GM12878 (cell line): ENCODE measurements around the gene C11orf91. TPM values are rescaled to one million over a fixed set of nuclear protein-coding genes. Genes with fewer than 3 reads are reported as not detected.

Source experiments
- CBX3 ChIP-seq: fragments of 200-600 bp; sonication (generic); IDR thresholded peaks from 2 replicates; pipeline ENCODE4 v1.6.1; 2016; ENCODE audit warnings: low read depth, borderline replicate concordance
- DPF2 ChIP-seq: fragments of 450-650 bp; IDR thresholded peaks from 2 replicates; pipeline ENCODE4 v1.6.1; 2017; ENCODE audit warnings: mild to moderate bottlenecking
- HDAC2 ChIP-seq: fragments of 200-600 bp; sonication (generic); IDR thresholded peaks from 2 replicates; pipeline ENCODE4 v1.6.1; 2017
- LARP7 ChIP-seq: fragments of 450-650 bp; IDR thresholded peaks from 2 replicates; pipeline ENCODE4 v1.6.1; 2017; ENCODE audit warnings: mild to moderate bottlenecking
- NFYB ChIP-seq: IDR thresholded peaks from 2 replicates; pipeline ENCODE4 v1.6.1; 2011; ENCODE audit warnings: low read depth, mild to moderate bottlenecking, low read length, improper control_type of control experiment, moderate library complexity; ENCODE audit not compliant: insufficient read depth
- PAX5 ChIP-seq: IDR thresholded peaks from 2 replicates; pipeline ENCODE4 v1.6.1; 2011; ENCODE audit warnings: low read depth, low read length, borderline replicate concordance
- PML ChIP-seq: IDR thresholded peaks from 2 replicates; pipeline ENCODE4 v1.6.1; 2012; ENCODE audit warnings: low read length, inconsistent platforms
- POLR2AphosphoS5 ChIP-seq: IDR thresholded peaks from 2 replicates; pipeline ENCODE4 v1.6.1; 2011; ENCODE audit warnings: mild to moderate bottlenecking, low read length, inconsistent platforms
- RFX5 ChIP-seq: IDR thresholded peaks from 2 replicates; pipeline ENCODE4 v1.6.1; 2011; ENCODE audit warnings: low read depth, low read length, improper control_type of control experiment
- STAT3 ChIP-seq: IDR thresholded peaks from 2 replicates; pipeline ENCODE4 v1.6.1; 2011; ENCODE audit warnings: low read depth, low read length, improper control_type of control experiment
- SUPT20H ChIP-seq: IDR thresholded peaks from 2 replicates; pipeline ENCODE4 v1.6.1; 2011; ENCODE audit warnings: low read depth, mild to moderate bottlenecking, low read length, moderate library complexity, borderline replicate concordance; ENCODE audit not compliant: control insufficient read depth
- SUZ12 ChIP-seq: fragments of 200-600 bp; sonication (generic); IDR thresholded peaks from one replicate; pipeline ENCODE4 v1.6.1; 2018; ENCODE audit warnings: antibody characterized with exemption, mild to moderate bottlenecking; ENCODE audit not compliant: unreplicated experiment
- polyA plus RNA-seq, 11 experiments: library from polyadenylated mRNA; depleted of rRNA in 4 of 11; unstranded in 6 of 11; stranded (reverse) in 5 of 11; fragments of >200 nt; fragmentation: Nextera tagmentation in 4 of 11; fragmentation: Illumina TruSeq in 1 of 11; extraction: Ambion mirVana in 4 of 11; extraction: Trizol in 1 of 11; gene quantifications; 1 replicate in 1 of 11; 2 replicates in 10 of 11; pipeline versions ENCODE4 v1.2.1 to v1.2.3, GENCODE V29; 2011 to 2016; ENCODE audit warnings: inconsistent platforms in 2 of 11, missing spikeins in 2 of 11, low read depth in 1 of 11
- total RNA-seq, 4 experiments: library from RNA; depleted of rRNA in 3 of 4; stranded (reverse); fragments of >200 nt in 3 of 4; fragmentation: Illumina TruSeq in 1 of 4; extraction: Trizol in 1 of 4; gene quantifications; 2 replicates each; pipeline versions ENCODE4 v1.2.1 to v1.2.3, GENCODE V29; 2013 to 2021
- TF ChIP-seq, protein P1 (sequence below), 3 experiments: IDR thresholded peaks in 2 of 3; conservative IDR thresholded peaks in 1 of 3; 2 replicates each; pipeline ENCODE4 v1.5.1; 2011; ENCODE audit warnings: low read depth in 3 of 3, low read length in 3 of 3, mild to moderate bottlenecking in 3 of 3, control low read depth in 2 of 3, moderate library complexity in 2 of 3, inconsistent platforms in 1 of 3, mixed read lengths in 1 of 3; ENCODE audit not compliant: control insufficient read depth in 2 of 3, insufficient read depth in 1 of 3; ENCODE audit errors: extremely low read depth in 1 of 3
- TF ChIP-seq, protein P2 (sequence below): fragments of 450-650 bp; IDR thresholded peaks from 2 replicates; pipeline ENCODE4 v1.6.1; 2017; ENCODE audit warnings: mild to moderate bottlenecking, moderate library complexity
- TF ChIP-seq, protein P3 (sequence below): fragments of 450-650 bp; IDR thresholded peaks from 2 replicates; pipeline ENCODE4 v1.6.1; 2017; ENCODE audit warnings: low read depth, mild to moderate bottlenecking, moderate library complexity
- TF ChIP-seq, protein P4 (sequence below): fragments of 450-650 bp; IDR thresholded peaks from 2 replicates; pipeline ENCODE4 v1.6.1; 2016; ENCODE audit warnings: mild to moderate bottlenecking
- TF ChIP-seq, protein P5 (sequence below): fragments of 150-350 bp; IDR thresholded peaks from 2 replicates; pipeline ENCODE4 v1.6.1; 2014; ENCODE audit warnings: mild to moderate bottlenecking, low read depth, low read length
- TF ChIP-seq, protein P6 (sequence below): IDR thresholded peaks from 2 replicates; pipeline ENCODE4 v1.6.1; 2012; ENCODE audit warnings: low read depth, low read length, improper control_type of control experiment

C11orf91 gene
- total and polyA plus RNA-seq, 10 of the 15 experiments (the other 5 are each of a cell fraction or from before 2014, with no cell fraction given) = not detected

DNA sequence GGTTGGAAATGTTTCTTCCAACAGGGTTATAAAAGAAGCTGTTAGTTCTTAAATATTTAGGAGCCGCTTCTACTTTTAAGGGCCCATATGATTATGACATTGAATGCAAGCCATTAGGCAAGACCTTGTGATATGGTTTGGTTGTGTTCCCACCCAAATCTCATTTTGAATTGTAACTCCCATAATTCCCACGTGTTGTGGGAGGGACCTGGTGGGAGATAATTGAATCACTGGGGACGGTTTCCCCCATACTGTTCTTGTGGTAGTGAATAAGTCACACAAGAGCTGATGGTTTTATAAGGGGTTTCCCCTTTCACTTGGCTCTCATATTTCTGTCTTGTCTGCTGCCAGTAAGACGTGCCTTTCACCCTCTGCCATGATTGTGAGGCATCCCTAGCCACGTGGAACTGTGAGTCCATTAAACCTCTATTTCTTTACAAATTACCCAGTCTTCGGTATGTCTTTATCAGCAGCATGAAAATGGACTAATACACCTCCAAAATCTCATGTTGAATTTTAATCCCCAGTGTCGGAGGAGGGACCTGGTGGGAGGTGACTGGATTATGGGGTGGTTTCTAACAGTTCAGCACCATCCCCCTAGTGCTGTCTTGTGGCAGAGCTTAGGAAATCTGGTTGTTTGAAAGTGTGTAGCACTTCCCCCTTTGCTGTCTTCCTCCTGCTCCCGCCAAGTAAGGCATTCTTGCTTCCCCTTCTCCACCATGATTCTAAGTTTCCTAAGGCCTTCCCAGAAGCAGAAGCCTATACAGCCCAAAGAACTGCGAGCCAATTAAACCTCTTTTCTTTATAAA lies 31.3 kb upstream of the C11orf91 start (continued):
- TF ChIP-seq, protein P1, sequence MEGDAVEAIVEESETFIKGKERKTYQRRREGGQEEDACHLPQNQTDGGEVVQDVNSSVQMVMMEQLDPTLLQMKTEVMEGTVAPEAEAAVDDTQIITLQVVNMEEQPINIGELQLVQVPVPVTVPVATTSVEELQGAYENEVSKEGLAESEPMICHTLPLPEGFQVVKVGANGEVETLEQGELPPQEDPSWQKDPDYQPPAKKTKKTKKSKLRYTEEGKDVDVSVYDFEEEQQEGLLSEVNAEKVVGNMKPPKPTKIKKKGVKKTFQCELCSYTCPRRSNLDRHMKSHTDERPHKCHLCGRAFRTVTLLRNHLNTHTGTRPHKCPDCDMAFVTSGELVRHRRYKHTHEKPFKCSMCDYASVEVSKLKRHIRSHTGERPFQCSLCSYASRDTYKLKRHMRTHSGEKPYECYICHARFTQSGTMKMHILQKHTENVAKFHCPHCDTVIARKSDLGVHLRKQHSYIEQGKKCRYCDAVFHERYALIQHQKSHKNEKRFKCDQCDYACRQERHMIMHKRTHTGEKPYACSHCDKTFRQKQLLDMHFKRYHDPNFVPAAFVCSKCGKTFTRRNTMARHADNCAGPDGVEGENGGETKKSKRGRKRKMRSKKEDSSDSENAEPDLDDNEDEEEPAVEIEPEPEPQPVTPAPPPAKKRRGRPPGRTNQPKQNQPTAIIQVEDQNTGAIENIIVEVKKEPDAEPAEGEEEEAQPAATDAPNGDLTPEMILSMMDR (IDR thresholded peaks at IDR 0.05 in 2 of 3, conservative IDR thresholded peaks at IDR 0.05 in 1 of 3; ENCODE audit: control insufficient read depth in 2 of 3, extremely low read depth in 1 of 3, insufficient read depth in 1 of 3, low read depth in 3 of 3, low read length in 3 of 3) = no peak
- TF ChIP-seq, protein P2, sequence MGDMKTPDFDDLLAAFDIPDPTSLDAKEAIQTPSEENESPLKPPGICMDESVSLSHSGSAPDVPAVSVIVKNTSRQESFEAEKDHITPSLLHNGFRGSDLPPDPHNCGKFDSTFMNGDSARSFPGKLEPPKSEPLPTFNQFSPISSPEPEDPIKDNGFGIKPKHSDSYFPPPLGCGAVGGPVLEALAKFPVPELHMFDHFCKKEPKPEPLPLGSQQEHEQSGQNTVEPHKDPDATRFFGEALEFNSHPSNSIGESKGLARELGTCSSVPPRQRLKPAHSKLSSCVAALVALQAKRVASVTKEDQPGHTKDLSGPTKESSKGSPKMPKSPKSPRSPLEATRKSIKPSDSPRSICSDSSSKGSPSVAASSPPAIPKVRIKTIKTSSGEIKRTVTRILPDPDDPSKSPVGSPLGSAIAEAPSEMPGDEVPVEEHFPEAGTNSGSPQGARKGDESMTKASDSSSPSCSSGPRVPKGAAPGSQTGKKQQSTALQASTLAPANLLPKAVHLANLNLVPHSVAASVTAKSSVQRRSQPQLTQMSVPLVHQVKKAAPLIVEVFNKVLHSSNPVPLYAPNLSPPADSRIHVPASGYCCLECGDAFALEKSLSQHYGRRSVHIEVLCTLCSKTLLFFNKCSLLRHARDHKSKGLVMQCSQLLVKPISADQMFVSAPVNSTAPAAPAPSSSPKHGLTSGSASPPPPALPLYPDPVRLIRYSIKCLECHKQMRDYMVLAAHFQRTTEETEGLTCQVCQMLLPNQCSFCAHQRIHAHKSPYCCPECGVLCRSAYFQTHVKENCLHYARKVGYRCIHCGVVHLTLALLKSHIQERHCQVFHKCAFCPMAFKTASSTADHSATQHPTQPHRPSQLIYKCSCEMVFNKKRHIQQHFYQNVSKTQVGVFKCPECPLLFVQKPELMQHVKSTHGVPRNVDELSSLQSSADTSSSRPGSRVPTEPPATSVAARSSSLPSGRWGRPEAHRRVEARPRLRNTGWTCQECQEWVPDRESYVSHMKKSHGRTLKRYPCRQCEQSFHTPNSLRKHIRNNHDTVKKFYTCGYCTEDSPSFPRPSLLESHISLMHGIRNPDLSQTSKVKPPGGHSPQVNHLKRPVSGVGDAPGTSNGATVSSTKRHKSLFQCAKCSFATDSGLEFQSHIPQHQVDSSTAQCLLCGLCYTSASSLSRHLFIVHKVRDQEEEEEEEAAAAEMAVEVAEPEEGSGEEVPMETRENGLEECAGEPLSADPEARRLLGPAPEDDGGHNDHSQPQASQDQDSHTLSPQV = no peak
- TF ChIP-seq SUZ12 (no peak), STAT3 (no peak), NFYB (no peak), CBX3 (no peak), HDAC2 (no peak), SUPT20H (no peak), RFX5 (no peak), LARP7 (no peak), DPF2 (no peak), PML (no peak), PAX5 (no peak), POLR2AphosphoS5 (0 out of 2 replicates have a peak, but pooled peaks have one; percentile 39)
- TF ChIP-seq, protein P3, sequence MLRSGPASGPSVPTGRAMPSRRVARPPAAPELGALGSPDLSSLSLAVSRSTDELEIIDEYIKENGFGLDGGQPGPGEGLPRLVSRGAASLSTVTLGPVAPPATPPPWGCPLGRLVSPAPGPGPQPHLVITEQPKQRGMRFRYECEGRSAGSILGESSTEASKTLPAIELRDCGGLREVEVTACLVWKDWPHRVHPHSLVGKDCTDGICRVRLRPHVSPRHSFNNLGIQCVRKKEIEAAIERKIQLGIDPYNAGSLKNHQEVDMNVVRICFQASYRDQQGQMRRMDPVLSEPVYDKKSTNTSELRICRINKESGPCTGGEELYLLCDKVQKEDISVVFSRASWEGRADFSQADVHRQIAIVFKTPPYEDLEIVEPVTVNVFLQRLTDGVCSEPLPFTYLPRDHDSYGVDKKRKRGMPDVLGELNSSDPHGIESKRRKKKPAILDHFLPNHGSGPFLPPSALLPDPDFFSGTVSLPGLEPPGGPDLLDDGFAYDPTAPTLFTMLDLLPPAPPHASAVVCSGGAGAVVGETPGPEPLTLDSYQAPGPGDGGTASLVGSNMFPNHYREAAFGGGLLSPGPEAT = peak; percentile 31; the same call in 1 of the 2 replicates
- TF ChIP-seq, protein P4, sequence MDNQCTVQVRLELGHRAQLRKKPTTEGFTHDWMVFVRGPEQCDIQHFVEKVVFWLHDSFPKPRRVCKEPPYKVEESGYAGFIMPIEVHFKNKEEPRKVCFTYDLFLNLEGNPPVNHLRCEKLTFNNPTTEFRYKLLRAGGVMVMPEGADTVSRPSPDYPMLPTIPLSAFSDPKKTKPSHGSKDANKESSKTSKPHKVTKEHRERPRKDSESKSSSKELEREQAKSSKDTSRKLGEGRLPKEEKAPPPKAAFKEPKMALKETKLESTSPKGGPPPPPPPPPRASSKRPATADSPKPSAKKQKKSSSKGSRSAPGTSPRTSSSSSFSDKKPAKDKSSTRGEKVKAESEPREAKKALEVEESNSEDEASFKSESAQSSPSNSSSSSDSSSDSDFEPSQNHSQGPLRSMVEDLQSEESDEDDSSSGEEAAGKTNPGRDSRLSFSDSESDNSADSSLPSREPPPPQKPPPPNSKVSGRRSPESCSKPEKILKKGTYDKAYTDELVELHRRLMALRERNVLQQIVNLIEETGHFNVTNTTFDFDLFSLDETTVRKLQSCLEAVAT = no peak
- TF ChIP-seq, protein P5, sequence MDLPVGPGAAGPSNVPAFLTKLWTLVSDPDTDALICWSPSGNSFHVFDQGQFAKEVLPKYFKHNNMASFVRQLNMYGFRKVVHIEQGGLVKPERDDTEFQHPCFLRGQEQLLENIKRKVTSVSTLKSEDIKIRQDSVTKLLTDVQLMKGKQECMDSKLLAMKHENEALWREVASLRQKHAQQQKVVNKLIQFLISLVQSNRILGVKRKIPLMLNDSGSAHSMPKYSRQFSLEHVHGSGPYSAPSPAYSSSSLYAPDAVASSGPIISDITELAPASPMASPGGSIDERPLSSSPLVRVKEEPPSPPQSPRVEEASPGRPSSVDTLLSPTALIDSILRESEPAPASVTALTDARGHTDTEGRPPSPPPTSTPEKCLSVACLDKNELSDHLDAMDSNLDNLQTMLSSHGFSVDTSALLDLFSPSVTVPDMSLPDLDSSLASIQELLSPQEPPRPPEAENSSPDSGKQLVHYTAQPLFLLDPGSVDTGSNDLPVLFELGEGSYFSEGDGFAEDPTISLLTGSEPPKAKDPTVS = no peak
- TF ChIP-seq, protein P6, sequence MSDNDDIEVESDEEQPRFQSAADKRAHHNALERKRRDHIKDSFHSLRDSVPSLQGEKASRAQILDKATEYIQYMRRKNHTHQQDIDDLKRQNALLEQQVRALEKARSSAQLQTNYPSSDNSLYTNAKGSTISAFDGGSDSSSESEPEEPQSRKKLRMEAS = no peak
